ENCODE results near the gene UCHL1. TPM values are rescaled to one million over a fixed set of nuclear protein-coding genes. Genes with fewer than 3 reads are reported as not detected.

The UCHL1 gene
- total RNA-seq, 1 experiment from 2014 or later = 0.74 TPM

DNA sequence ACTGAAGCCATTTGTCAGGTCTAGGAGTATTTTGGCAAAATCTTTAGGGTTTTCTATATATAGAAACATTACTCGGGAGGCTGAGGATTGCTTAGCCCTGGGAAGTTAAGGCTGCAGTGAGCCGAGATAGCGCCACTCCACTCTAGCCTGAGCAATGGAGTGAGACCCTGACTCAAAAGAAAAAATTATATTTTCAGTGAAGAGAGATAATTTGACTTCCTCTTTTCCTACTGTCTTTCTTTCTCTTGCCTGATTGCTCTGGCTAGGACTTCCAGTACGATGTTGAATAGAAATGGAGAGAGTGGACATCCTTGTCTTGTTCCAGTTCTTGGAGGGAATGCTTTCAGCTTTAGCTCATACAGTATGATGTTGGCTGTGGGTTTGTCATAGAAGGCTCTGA, 44.4 kb downstream of the UCHL1 start:
- ATAC-seq (no peak), DNase-seq (ENCODE audit: low read depth, low spot score) (no peak)
- H3K36me3 ChIP-seq (ENCODE audit: control insufficient read depth, insufficient read depth, low read length) = no peaks in the 10 kb centered on the region
- POLR2A ChIA-PET = no interaction called here
- intact Hi-C loops (cut with micrococcal nuclease; ENCODE audit: unreplicated experiment) = no loop called here
- H3K27me3 ChIP-seq (ENCODE audit: control insufficient read depth, insufficient read depth, low read length) = no peaks in the 10 kb centered on the region
- no peaks in the 10 kb centered on the region for H3K4me1 ChIP-seq (ENCODE audit: control insufficient read depth, insufficient read depth, low read length)
- H3K27ac ChIP-seq (ENCODE audit: low read length) = no peak overlapping the region
- CTCF ChIA-PET = no interaction called here
- in situ Hi-C loops (cut with HindIII; ENCODE audit: low pct_unique_long_range_greater_than_20kb, low sequenced_read_pairs) = no loop called here
- no peak overlapping the region for H3K4me3 ChIP-seq (ENCODE audit: low read depth in 2 of 2, low read length in 2 of 2)
- H3K9me3 ChIP-seq (ENCODE audit: control insufficient read depth, insufficient read depth, low read depth, low read length) = no peaks in the 10 kb centered on the region
- BruUV-seq (replicated peaks) = no TSS peak
- TF ChIP-seq TCF7L2 (IDR thresholded peaks at IDR 0.05; ENCODE audit: low read depth, low read length) (no peak), SIN3A (IDR thresholded peaks at IDR 0.05; ENCODE audit: borderline replicate concordance, insufficient read depth, low read depth, low read length) (no peak), POLR2AphosphoS5 (IDR thresholded peaks at IDR 0.05; ENCODE audit: low read depth, low read length) (no peak)
- TF ChIP-seq, protein P1, sequence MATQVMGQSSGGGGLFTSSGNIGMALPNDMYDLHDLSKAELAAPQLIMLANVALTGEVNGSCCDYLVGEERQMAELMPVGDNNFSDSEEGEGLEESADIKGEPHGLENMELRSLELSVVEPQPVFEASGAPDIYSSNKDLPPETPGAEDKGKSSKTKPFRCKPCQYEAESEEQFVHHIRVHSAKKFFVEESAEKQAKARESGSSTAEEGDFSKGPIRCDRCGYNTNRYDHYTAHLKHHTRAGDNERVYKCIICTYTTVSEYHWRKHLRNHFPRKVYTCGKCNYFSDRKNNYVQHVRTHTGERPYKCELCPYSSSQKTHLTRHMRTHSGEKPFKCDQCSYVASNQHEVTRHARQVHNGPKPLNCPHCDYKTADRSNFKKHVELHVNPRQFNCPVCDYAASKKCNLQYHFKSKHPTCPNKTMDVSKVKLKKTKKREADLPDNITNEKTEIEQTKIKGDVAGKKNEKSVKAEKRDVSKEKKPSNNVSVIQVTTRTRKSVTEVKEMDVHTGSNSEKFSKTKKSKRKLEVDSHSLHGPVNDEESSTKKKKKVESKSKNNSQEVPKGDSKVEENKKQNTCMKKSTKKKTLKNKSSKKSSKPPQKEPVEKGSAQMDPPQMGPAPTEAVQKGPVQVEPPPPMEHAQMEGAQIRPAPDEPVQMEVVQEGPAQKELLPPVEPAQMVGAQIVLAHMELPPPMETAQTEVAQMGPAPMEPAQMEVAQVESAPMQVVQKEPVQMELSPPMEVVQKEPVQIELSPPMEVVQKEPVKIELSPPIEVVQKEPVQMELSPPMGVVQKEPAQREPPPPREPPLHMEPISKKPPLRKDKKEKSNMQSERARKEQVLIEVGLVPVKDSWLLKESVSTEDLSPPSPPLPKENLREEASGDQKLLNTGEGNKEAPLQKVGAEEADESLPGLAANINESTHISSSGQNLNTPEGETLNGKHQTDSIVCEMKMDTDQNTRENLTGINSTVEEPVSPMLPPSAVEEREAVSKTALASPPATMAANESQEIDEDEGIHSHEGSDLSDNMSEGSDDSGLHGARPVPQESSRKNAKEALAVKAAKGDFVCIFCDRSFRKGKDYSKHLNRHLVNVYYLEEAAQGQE (IDR thresholded peaks at IDR 0.05; ENCODE audit: insufficient read depth in 1 of 2, low read depth in 2 of 2, low read length in 1 of 2) = no peak
- TF ChIP-seq, protein P2, sequence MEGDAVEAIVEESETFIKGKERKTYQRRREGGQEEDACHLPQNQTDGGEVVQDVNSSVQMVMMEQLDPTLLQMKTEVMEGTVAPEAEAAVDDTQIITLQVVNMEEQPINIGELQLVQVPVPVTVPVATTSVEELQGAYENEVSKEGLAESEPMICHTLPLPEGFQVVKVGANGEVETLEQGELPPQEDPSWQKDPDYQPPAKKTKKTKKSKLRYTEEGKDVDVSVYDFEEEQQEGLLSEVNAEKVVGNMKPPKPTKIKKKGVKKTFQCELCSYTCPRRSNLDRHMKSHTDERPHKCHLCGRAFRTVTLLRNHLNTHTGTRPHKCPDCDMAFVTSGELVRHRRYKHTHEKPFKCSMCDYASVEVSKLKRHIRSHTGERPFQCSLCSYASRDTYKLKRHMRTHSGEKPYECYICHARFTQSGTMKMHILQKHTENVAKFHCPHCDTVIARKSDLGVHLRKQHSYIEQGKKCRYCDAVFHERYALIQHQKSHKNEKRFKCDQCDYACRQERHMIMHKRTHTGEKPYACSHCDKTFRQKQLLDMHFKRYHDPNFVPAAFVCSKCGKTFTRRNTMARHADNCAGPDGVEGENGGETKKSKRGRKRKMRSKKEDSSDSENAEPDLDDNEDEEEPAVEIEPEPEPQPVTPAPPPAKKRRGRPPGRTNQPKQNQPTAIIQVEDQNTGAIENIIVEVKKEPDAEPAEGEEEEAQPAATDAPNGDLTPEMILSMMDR (IDR thresholded peaks at IDR 0.05) = no peak

DNA sequence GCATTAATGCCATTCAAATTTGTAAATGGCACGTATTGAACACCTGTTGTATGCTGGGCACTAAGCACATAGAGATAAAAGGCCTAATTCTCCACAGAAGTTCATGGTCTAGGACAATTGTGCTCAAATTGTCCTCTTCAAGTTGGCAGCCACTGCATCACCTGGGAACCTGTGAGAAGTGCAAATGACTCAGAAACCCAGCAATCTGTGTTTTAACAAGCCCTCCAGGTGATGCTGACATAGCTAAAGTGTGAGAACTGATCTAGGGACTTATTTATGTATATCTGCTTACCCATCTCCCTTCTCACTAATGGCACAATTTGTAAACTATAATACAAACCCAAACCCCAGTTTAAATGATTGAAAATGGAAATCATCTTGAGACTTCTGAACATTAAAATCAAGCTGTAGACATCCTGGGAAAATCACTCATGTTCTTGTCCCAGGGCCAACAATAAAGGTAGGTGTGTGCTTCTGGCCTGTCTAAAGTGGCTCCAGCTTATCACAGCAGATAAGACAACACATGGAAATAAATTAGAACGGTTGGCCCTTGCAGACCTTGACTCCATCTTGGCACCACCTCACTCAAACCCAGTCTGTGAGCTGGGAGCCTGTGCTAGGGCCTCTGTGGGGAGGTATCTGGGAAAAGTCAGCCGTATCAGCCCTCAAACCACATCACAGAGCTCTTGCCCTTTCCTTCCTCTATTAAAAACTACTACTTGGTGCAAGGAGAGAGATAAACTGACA, 46.8 kb downstream of the UCHL1 start:
- TF ChIP-seq, protein P1 (IDR thresholded peaks at IDR 0.05; ENCODE audit: insufficient read depth in 1 of 2, low read depth in 2 of 2, low read length in 1 of 2) = no peak
- TF ChIP-seq, protein P2 (IDR thresholded peaks at IDR 0.05) = no peak
- TF ChIP-seq POLR2AphosphoS5 (IDR thresholded peaks at IDR 0.05; ENCODE audit: low read depth, low read length) = no peak
- no peak for TF ChIP-seq SIN3A (IDR thresholded peaks at IDR 0.05; ENCODE audit: borderline replicate concordance, insufficient read depth, low read depth, low read length)
- TF ChIP-seq TCF7L2 (IDR thresholded peaks at IDR 0.05; ENCODE audit: low read depth, low read length) = no peak
- H3K4me3 ChIP-seq (ENCODE audit: low read depth in 2 of 2, low read length in 2 of 2) = no peak overlapping the region
- no peak overlapping the region for H3K27ac ChIP-seq (ENCODE audit: low read length)
- no TSS peak for BruUV-seq (replicated peaks)
- no peaks in the 10 kb centered on the region for H3K9me3 ChIP-seq (ENCODE audit: control insufficient read depth, insufficient read depth, low read depth, low read length)
- DNase-seq (ENCODE audit: low read depth, low spot score) (no peak), ATAC-seq (no peak)
- ChIA-PET POLR2A (interaction anchor here (0.7 kb wide), 1 partner anchor 13 kb away, joined by 5 read pairs; no protein-coding TSS in a partner anchor), CTCF (no interaction called here)
- no peaks in the 10 kb centered on the region for H3K27me3 ChIP-seq (ENCODE audit: control insufficient read depth, insufficient read depth, low read length)
- in situ Hi-C loops (cut with HindIII; ENCODE audit: low pct_unique_long_range_greater_than_20kb, low sequenced_read_pairs) (no loop called here), intact Hi-C loops (cut with micrococcal nuclease; ENCODE audit: unreplicated experiment) (no loop called here)
- no peaks in the 10 kb centered on the region for H3K4me1 ChIP-seq (ENCODE audit: control insufficient read depth, insufficient read depth, low read length)
- H3K36me3 ChIP-seq (ENCODE audit: control insufficient read depth, insufficient read depth, low read length) = no peaks in the 10 kb centered on the region
